GM12878 (cell line): ENCODE results near the gene ZNF804B. TPM values are rescaled to one million over a fixed set of nuclear protein-coding genes. Genes with fewer than 3 reads are reported as not detected.
A peak's percentile ranks its signal among the peaks of the same experiment; 100 is the strongest.

Experiments
- ATAC-seq: fragments of 200-7000 bp; cut with Tn5 transposase; 3 replicates; pipeline ENCODE4 v1.9.1; 2020; ENCODE audit warnings: mild to moderate bottlenecking, moderate library complexity
- BruUV-seq: library from RNA; stranded (reverse); fragments of 400-500 nt; replicated peaks from 2 replicates; lab custom pipeline; 2021; lab: Mats Ljungman, UMichigan
- CTCF ChIA-PET: fragments of 300-600 bp; sonication (Branson Sonifier 250); formaldehyde crosslinking; extraction: SDS; loops from one replicate; lab custom pipeline; 2021; ENCODE audit warnings: inconsistent platforms; lab: Yijun Ruan, JAX
- POLR2A ChIA-PET: fragments of 350-600 bp; formaldehyde crosslinking; extraction: SDS; loops from one replicate; lab custom pipeline; 2021; ENCODE audit warnings: inconsistent platforms; lab: Charles Lee
- RAD21 ChIA-PET: fragments of 300-600 bp; sonication (Branson Sonifier 250); formaldehyde crosslinking; loops from one replicate; lab custom pipeline; 2023; ENCODE audit warnings: antibody characterized with exemption; ENCODE audit not compliant: unreplicated experiment; lab: Charles Lee
- SMC1A ChIA-PET: fragments of 300-600 bp; sonication (Branson Sonifier 250); formaldehyde crosslinking; loops from one replicate; lab custom pipeline; 2023; ENCODE audit not compliant: unreplicated experiment, uncharacterized antibody; lab: Charles Lee
- DNase-seq: peaks from one replicate; pipeline ENCODE4 v3.0.0-alpha.2; 2011; ENCODE audit warnings: low read depth, low spot score
- FAIRE-seq: peaks from 3 replicates; lab custom pipeline; 2011; peaks lifted over from hg19 to GRCh38; lab: Jason Lieb, UNC
- H2AFZ ChIP-seq: 2 replicates; pipeline ENCODE4 v1.6.0; 2011; ENCODE audit warnings: low read depth, low read length, control low read depth; ENCODE audit not compliant: control insufficient read depth
- H3K27ac ChIP-seq: 2 replicates; pipeline ENCODE4 v1.5.1; 2011; ENCODE audit warnings: control low read depth; ENCODE audit not compliant: control insufficient read depth, insufficient read depth
- H3K27me3 ChIP-seq, 2 experiments: replicated peaks in 1 of 2; 2 replicates each; pipeline versions ENCODE4 v1.6.0 to v1.6.1; 2011; ENCODE audit warnings: low read length in 1 of 2; ENCODE audit not compliant: control insufficient read depth in 2 of 2, insufficient read depth in 2 of 2
- H3K36me3 ChIP-seq, 2 experiments: 2 replicates each; pipeline ENCODE4 v1.5.1; 2011; ENCODE audit warnings: low read length in 1 of 2; ENCODE audit not compliant: control insufficient read depth in 2 of 2, insufficient read depth in 2 of 2
- H3K4me1 ChIP-seq: 2 replicates; pipeline ENCODE4 v1.6.1; 2011; ENCODE audit warnings: mild to moderate bottlenecking, low read length, moderate library complexity, mixed read lengths; ENCODE audit not compliant: control insufficient read depth, insufficient read depth
- H3K4me2 ChIP-seq: 2 replicates; pipeline ENCODE4 v1.6.0; 2011; ENCODE audit warnings: control low read depth; ENCODE audit not compliant: control insufficient read depth, insufficient read depth
- H3K4me3 ChIP-seq: fragments of 200-600 bp; sonication (generic); 2 replicates; pipeline ENCODE4 v1.5.1; 2016
- H3K79me2 ChIP-seq: 2 replicates; pipeline ENCODE4 v1.6.0; 2011; ENCODE audit warnings: low read length; ENCODE audit not compliant: control insufficient read depth, insufficient read depth
- H3K9ac ChIP-seq: 2 replicates; pipeline ENCODE4 v1.8.0; 2011; ENCODE audit warnings: low read length, control low read depth, mixed read lengths; ENCODE audit not compliant: control insufficient read depth, insufficient read depth
- H3K9me3 ChIP-seq: replicated peaks from 3 replicates; pipeline ENCODE4 v1.5.1; 2011; ENCODE audit warnings: mild to moderate bottlenecking, low read length; ENCODE audit not compliant: control insufficient read depth, insufficient read depth
- H4K20me1 ChIP-seq: 2 replicates; pipeline ENCODE4 v1.6.0; 2011; ENCODE audit not compliant: control insufficient read depth, insufficient read depth
- JUND ChIP-seq: IDR thresholded peaks from 2 replicates; pipeline ENCODE4 v1.6.1; 2012; ENCODE audit warnings: low read depth, mild to moderate bottlenecking, low read length, improper control_type of control experiment, moderate library complexity
- RAD21 ChIP-seq: IDR thresholded peaks from 2 replicates; pipeline ENCODE4 v1.6.1; 2011; ENCODE audit warnings: mild to moderate bottlenecking, low read depth, low read length, moderate library complexity; ENCODE audit not compliant: insufficient read depth
- SMC3 ChIP-seq: IDR thresholded peaks from 2 replicates; pipeline ENCODE4 v1.6.1; 2011; ENCODE audit warnings: low read length, improper control_type of control experiment, borderline replicate concordance
- WGBS: methylation state at CpG from one replicate; pipeline ENCODE4 v1.1.6; 2016; ENCODE audit warnings: low lambda C conversion rate; ENCODE audit not compliant: insufficient replicate concordance, insufficient coverage; ENCODE audit errors: missing lambda C conversion rate; 5-methylcytosine and 5-hydroxymethylcytosine counted together
- in situ Hi-C: fragments of 300-500 bp; cut with MboI; formaldehyde crosslinking; loops from 9 replicates; pipeline ENCODE4 v1.14.3; 2018; ENCODE audit warnings: mixed read lengths
- intact Hi-C: fragments of 100-400 bp; cut with micrococcal nuclease; formaldehyde crosslinking; loops from one replicate; pipeline ENCODE4 v1.14.2; 2022; ENCODE audit not compliant: unreplicated experiment
- polyA plus RNA-seq, 11 experiments: library from polyadenylated mRNA; depleted of rRNA in 4 of 11; unstranded in 6 of 11; stranded (reverse) in 5 of 11; fragments of >200 nt; fragmentation: Nextera tagmentation in 4 of 11; fragmentation: Illumina TruSeq in 1 of 11; extraction: Ambion mirVana in 4 of 11; extraction: Trizol in 1 of 11; gene quantifications; 1 replicate in 1 of 11; 2 replicates in 10 of 11; pipeline versions ENCODE4 v1.2.1 to v1.2.3, GENCODE V29; 2011 to 2016; ENCODE audit warnings: inconsistent platforms in 2 of 11, missing spikeins in 2 of 11, low read depth in 1 of 11
- total RNA-seq, 4 experiments: library from RNA; depleted of rRNA in 3 of 4; stranded (reverse); fragments of >200 nt in 3 of 4; fragmentation: Illumina TruSeq in 1 of 4; extraction: Trizol in 1 of 4; gene quantifications; 2 replicates each; pipeline versions ENCODE4 v1.2.1 to v1.2.3, GENCODE V29; 2013 to 2021
- TF ChIP-seq, protein P1 (sequence below), 3 experiments: IDR thresholded peaks in 2 of 3; conservative IDR thresholded peaks in 1 of 3; 2 replicates each; pipeline ENCODE4 v1.5.1; 2011; ENCODE audit warnings: low read depth in 3 of 3, low read length in 3 of 3, mild to moderate bottlenecking in 3 of 3, control low read depth in 2 of 3, moderate library complexity in 2 of 3, inconsistent platforms in 1 of 3, mixed read lengths in 1 of 3; ENCODE audit not compliant: control insufficient read depth in 2 of 3, insufficient read depth in 1 of 3; ENCODE audit errors: extremely low read depth in 1 of 3
- TF ChIP-seq, protein P2 (sequence below): fragments of 150-350 bp; IDR thresholded peaks from 2 replicates; pipeline ENCODE4 v1.6.1; 2016; ENCODE audit warnings: low read depth, low read length

Gene ZNF804B
- total and polyA plus RNA-seq, 10 of the 15 experiments (the other 5 are each of a cell fraction or from before 2014, with no cell fraction given) = not detected

DNA sequence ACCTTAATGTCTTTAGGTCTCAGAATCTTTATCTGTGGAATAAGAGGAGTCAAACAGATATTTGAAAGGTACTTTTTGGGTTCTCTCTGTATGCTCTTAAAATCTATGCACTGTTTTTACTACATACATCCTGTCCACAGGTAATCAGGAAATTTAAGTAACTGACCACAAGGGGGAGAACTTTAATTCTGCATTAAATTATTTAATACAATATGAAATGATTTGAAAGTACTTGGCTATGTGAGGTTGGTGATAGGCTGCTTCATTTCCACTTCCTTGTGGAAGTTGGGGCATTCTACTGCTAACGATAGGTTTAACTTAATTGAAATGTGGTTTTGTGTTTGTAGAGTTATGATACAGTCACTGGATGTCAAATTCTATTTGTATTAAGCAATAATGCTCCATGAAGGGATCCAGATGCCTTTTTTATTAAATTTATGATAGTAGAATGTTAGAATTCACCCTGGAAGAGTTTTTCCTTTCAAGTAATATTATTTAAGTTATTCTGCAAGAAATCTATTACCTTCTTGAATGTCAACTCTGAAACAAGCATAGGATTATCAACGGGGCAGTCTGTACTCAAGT, 30.1 kb downstream of the ZNF804B start:
- intact Hi-C loops = loop anchor here (10.0 kb wide), 1 partner anchor 835 kb away; no protein-coding TSS in a partner anchor
- Histone ChIP-seq H3K36me3 (no peaks in the 10 kb centered on the region), H4K20me1 (no peaks in the 10 kb centered on the region), H3K4me1 (no peaks in the 10 kb centered on the region), H3K27me3 (no peaks in the 10 kb centered on the region), H3K9ac (no peak overlapping the region), H3K4me3 (no peak overlapping the region), H3K27ac (no peak overlapping the region), H3K9me3 (no peaks in the 10 kb centered on the region), H2AFZ (no peak overlapping the region), H3K4me2 (no peak overlapping the region)
- ChIA-PET RAD21 (no interaction called here), CTCF (interaction anchor here (1.0 to 2.0 kb wide), 5 partner anchors 8 to 833 kb away, joined by 3 to 6 read pairs (median 3); no protein-coding TSS in a partner anchor), SMC1A (interaction anchor here (2.0 kb wide), 1 partner anchor 444 kb away, joined by 6 read pairs; no protein-coding TSS in a partner anchor), POLR2A (no interaction called here)
- WGBS = 0% methylated on average over 2 of the region's 2 CpGs
- no peak for FAIRE-seq
- DNase-seq = no peak
- peak; percentile 66 for ATAC-seq
- in situ Hi-C loops = loop anchor here (25.0 kb wide), 1 partner anchor 1323 kb away; no protein-coding TSS in a partner anchor
- no TSS peak for BruUV-seq
- TF ChIP-seq, protein P1, sequence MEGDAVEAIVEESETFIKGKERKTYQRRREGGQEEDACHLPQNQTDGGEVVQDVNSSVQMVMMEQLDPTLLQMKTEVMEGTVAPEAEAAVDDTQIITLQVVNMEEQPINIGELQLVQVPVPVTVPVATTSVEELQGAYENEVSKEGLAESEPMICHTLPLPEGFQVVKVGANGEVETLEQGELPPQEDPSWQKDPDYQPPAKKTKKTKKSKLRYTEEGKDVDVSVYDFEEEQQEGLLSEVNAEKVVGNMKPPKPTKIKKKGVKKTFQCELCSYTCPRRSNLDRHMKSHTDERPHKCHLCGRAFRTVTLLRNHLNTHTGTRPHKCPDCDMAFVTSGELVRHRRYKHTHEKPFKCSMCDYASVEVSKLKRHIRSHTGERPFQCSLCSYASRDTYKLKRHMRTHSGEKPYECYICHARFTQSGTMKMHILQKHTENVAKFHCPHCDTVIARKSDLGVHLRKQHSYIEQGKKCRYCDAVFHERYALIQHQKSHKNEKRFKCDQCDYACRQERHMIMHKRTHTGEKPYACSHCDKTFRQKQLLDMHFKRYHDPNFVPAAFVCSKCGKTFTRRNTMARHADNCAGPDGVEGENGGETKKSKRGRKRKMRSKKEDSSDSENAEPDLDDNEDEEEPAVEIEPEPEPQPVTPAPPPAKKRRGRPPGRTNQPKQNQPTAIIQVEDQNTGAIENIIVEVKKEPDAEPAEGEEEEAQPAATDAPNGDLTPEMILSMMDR (IDR thresholded peaks at IDR 0.05 in 2 of 3, conservative IDR thresholded peaks at IDR 0.05 in 1 of 3; ENCODE audit: control insufficient read depth in 2 of 3, extremely low read depth in 1 of 3, insufficient read depth in 1 of 3, low read depth in 3 of 3, low read length in 3 of 3) = peak in 2 of 3 experiments; percentile 15 to 30; a peak in 1 of 6 replicates
- TF ChIP-seq SMC3 (peak; percentile 33; the same call in 1 of the 2 replicates), JUND (no peak), RAD21 (0 out of 2 replicates have a peak, but pooled peaks have one; percentile 21)
- TF ChIP-seq, protein P2, sequence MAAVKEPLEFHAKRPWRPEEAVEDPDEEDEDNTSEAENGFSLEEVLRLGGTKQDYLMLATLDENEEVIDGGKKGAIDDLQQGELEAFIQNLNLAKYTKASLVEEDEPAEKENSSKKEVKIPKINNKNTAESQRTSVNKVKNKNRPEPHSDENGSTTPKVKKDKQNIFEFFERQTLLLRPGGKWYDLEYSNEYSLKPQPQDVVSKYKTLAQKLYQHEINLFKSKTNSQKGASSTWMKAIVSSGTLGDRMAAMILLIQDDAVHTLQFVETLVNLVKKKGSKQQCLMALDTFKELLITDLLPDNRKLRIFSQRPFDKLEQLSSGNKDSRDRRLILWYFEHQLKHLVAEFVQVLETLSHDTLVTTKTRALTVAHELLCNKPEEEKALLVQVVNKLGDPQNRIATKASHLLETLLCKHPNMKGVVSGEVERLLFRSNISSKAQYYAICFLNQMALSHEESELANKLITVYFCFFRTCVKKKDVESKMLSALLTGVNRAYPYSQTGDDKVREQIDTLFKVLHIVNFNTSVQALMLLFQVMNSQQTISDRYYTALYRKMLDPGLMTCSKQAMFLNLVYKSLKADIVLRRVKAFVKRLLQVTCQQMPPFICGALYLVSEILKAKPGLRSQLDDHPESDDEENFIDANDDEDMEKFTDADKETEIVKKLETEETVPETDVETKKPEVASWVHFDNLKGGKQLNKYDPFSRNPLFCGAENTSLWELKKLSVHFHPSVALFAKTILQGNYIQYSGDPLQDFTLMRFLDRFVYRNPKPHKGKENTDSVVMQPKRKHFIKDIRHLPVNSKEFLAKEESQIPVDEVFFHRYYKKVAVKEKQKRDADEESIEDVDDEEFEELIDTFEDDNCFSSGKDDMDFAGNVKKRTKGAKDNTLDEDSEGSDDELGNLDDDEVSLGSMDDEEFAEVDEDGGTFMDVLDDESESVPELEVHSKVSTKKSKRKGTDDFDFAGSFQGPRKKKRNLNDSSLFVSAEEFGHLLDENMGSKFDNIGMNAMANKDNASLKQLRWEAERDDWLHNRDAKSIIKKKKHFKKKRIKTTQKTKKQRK = no peak
- TF ChIP-seq, all 136 proteins: peak for 3
- no peaks in the 10 kb centered on the region for H3K79me2 ChIP-seq
